ENCODE data around the gene MYO9B. TPM values are rescaled to one million over a fixed set of nuclear protein-coding genes. Genes with fewer than 3 reads are reported as not detected.

MYO9B gene
- total and polyA plus RNA-seq, 9 of the 15 experiments (the other 6 are each of a cell fraction or from before 2014, with no cell fraction given): 2.4 to 77.6 (median 23.0) TPM

- TF ChIP-seq EZH2 (IDR thresholded peaks at IDR 0.05; ENCODE audit: borderline replicate concordance, low read depth, low read length) (no peak), KLF10 (CRISPR knock-in tag; IDR thresholded peaks at IDR 0.05) (no peak), ZNF282 (CRISPR knock-in tag; IDR thresholded peaks at IDR 0.05) (peak; percentile 34; the same call in 1 of the 2 replicates), CEBPB (tag; IDR thresholded peaks at IDR 0.05) (no peak), CREB5 (CRISPR knock-in tag; IDR thresholded peaks at IDR 0.05) (no peak), ZFPM2 (CRISPR knock-in tag; IDR thresholded peaks at IDR 0.05) (no peak), SMARCC2 (IDR thresholded peaks at IDR 0.05; ENCODE audit: low read depth) (peak; percentile 31; the same call in 1 of the 2 replicates), ZNF184 (CRISPR knock-in tag; IDR thresholded peaks at IDR 0.05) (no peak), DLX4 (CRISPR knock-in tag; IDR thresholded peaks at IDR 0.05) (no peak)
Observed at GRCh38 chr19:17235300-17235970, 159.9 kb downstream of the MYO9B start (continued).
